Measurements from ENCODE around the gene PEAK3. TPM values are rescaled to one million over a fixed set of nuclear protein-coding genes. Genes with fewer than 3 reads are reported as not detected.
A peak's percentile ranks its signal among the peaks of the same experiment; 100 is the strongest.

The PEAK3 gene
- total RNA-seq, 4 donors from 2014 or later, result 1.2 to 5.8 (median 2.6) TPM

- peak in 2 of 3 donors; percentile 77 to 83 for DNase-seq
- TF ChIP-seq CTCF (IDR thresholded peaks at IDR 0.05) (no peak), POLR2A (IDR thresholded peaks at IDR 0.05) (no peak)
- peak overlapping the region in 2 of 4 donors; percentile 17 to 73 for H3K27ac ChIP-seq
- H3K36me3 ChIP-seq, result no peaks in the 10 kb centered on the region
- peaks cover 0 to 20% (median 9%) of the 10 kb centered on the region in 4 donors for H3K4me1 ChIP-seq
- peak overlapping the region in 3 of 4 donors; percentile 3 to 32 (median 24) for H3K4me3 ChIP-seq
- H3K9me3 ChIP-seq, result no peaks in the 10 kb centered on the region
- H3K27me3 ChIP-seq, result peaks cover 0 to 9% of the 10 kb centered on the region in 2 donors
Observed at GRCh38 chr19:2302319-2303210, 20.6 kb upstream of the PEAK3 start.

- Histone ChIP-seq H3K27ac (peak overlapping the region in 1 of 4 donors; percentile 58), H3K4me3 (no peak overlapping the region), H3K36me3 (no peaks in the 10 kb centered on the region), H3K27me3 (no peaks in the 10 kb centered on the region), H3K9me3 (peaks cover 0 to 3% (median 0%) of the 10 kb centered on the region in 4 donors), H3K4me1 (peaks cover 0 to 16% (median 8%) of the 10 kb centered on the region in 4 donors)
- TF ChIP-seq CTCF (IDR thresholded peaks at IDR 0.05), result no peak
- TF ChIP-seq POLR2A (IDR thresholded peaks at IDR 0.05), result no peak
- no peak for DNase-seq
Observed at GRCh38 chr19:2300533-2300932, 18.6 kb upstream of the PEAK3 start.

DNA sequence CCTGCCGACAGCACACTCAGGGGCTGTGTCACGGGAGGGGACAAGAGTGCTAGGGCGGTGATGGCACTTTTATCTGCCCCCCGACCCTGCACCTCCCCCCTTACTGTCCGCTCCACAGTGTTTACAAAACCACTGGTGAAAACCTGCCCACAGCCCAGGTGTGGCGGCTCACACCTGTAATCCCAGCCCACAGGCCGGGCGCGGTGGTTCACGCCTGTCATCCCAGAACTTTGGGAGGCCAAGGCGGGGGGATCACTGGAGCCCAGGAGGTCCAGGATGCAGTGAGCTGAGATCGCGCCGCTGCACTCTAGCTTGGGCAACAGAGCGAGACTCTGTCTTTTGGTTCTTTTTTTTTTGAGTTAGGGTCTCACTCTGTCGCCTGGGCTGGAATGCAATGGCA is 14.2 kb upstream of the PEAK3 start:
- peaks cover 0 to 3% (median 0%) of the 10 kb centered on the region in 4 donors for H3K9me3 ChIP-seq
- peaks cover 0 to 6% of the 10 kb centered on the region in 2 donors for H3K27me3 ChIP-seq
- no peak for DNase-seq
- H3K36me3 ChIP-seq, result no peaks in the 10 kb centered on the region
- no peak for TF ChIP-seq CTCF (IDR thresholded peaks at IDR 0.05)
- no peak for TF ChIP-seq POLR2A (IDR thresholded peaks at IDR 0.05)
- no peak overlapping the region for H3K4me3 ChIP-seq
- peaks cover 0 to 21% (median 10%) of the 10 kb centered on the region in 4 donors for H3K4me1 ChIP-seq
- no peak overlapping the region for H3K27ac ChIP-seq

- peak overlapping the region in 2 of 4 donors; percentile 3 to 43 for H3K27ac ChIP-seq
- TF ChIP-seq CTCF (IDR thresholded peaks at IDR 0.05) (no peak), POLR2A (IDR thresholded peaks at IDR 0.05) (no peak)
- peaks cover 0 to 33% (median 14%) of the 10 kb centered on the region in 4 donors for H3K4me1 ChIP-seq
- peaks cover 0 to 19% of the 10 kb centered on the region in 2 donors for H3K27me3 ChIP-seq
- peaks cover 0 to 3% (median 0%) of the 10 kb centered on the region in 4 donors for H3K9me3 ChIP-seq
- H3K4me3 ChIP-seq, result no peak overlapping the region
- H3K36me3 ChIP-seq, result no peaks in the 10 kb centered on the region
- no peak for DNase-seq
Observed at GRCh38 chr19:2294687-2295335, 12.8 kb upstream of the PEAK3 start.

- H3K4me3 ChIP-seq, result peak overlapping the region; percentile 47 to 84 (median 59)
- H3K4me1 ChIP-seq, result peaks cover 0 to 47% (median 30%) of the 10 kb centered on the region in 4 donors
- H3K27ac ChIP-seq, result peak overlapping the region in 2 of 4 donors; percentile 88 to 97
- peaks cover 0 to 28% of the 10 kb centered on the region in 2 donors for H3K27me3 ChIP-seq
- DNase-seq, result no peak
- no peaks in the 10 kb centered on the region for H3K36me3 ChIP-seq
- H3K9me3 ChIP-seq, result peaks cover 0 to 3% (median 0%) of the 10 kb centered on the region in 4 donors
- TF ChIP-seq POLR2A (IDR thresholded peaks at IDR 0.05), result no peak
- peak in 1 of 6 experiments; percentile 6 for TF ChIP-seq CTCF (IDR thresholded peaks at IDR 0.05)
Observed at GRCh38 chr19:2291185-2291751, 9.3 kb upstream of the PEAK3 start.
